ENCODE measurements around the gene TNP2. TPM values are rescaled to one million over a fixed set of nuclear protein-coding genes. Genes with fewer than 3 reads are reported as not detected.
A peak's percentile ranks its signal among the peaks of the same experiment; 100 is the strongest.

Gene TNP2
- polyA plus RNA-seq, 4 donors = not detected

DNA sequence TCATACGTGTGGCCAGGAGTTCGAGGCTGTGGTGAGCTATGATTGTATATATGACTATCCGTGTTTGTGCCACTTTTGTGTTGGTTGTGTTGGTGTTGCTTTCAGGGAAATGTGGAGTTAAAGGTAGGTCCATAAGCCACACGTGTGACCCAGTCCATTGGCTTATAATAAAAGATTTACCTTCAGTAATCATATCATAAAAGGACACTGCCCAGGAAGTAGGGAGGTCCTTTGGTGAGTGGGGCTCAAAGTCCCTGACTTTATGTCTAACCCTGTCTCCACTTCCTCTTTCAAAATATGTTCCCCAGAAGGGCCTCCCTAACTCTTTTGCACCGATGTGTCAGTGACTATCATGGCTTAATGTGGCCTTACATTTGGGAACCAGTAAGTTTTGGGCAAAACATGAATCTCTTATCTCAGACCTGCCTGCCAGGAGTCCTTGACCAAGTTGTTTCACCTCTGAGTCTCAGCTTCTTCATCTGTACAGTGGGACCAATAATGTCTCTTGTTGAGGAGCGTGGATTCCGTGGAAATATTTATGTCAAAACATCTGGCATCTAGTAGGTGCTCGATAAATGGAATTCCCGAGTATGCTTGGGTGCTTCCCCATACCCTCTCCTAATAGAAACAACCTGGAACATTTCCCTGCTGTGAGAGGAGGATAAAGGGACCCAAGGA is 4.8 kb downstream of the TNP2 start:
- Histone ChIP-seq H3K36me3 (ENCODE audit: control insufficient read depth in 3 of 3, insufficient read depth in 2 of 3, low read depth in 1 of 3, low read length in 3 of 3) (no peaks in the 10 kb centered on the region), H3K4me3 (ENCODE audit: low read depth in 1 of 3, low read length in 3 of 3) (no peak overlapping the region), H3K27me3 (ENCODE audit: control insufficient read depth in 3 of 3, insufficient read depth in 3 of 3, low read length in 3 of 3) (no peaks in the 10 kb centered on the region), H3K27ac (ENCODE audit: low read depth in 1 of 3, low read length in 2 of 3) (no peak overlapping the region), H3K9me3 (ENCODE audit: control insufficient read depth in 2 of 2, insufficient read depth in 1 of 2, low read depth in 1 of 2, low read length in 1 of 2) (no peaks in the 10 kb centered on the region), H3K4me1 (ENCODE audit: control insufficient read depth in 3 of 3, insufficient read depth in 2 of 3, low read depth in 1 of 3, low read length in 2 of 3) (no peaks in the 10 kb centered on the region)
- WGBS, 3 donors = 61 to 71% (median 69%) methylated on average over 9 of the region's 9 CpGs
- DNase-seq (peak in 1 of 2 donors; percentile 75), FAIRE-seq (no peak)

GRCh38 chr16:11263737-11264136 is 5.4 kb downstream of the TNP2 start:
- 53 to 75% (median 56%) methylated on average over 4 of the region's 4 CpGs for WGBS, 3 donors
- Histone ChIP-seq H3K4me1 (ENCODE audit: control insufficient read depth in 3 of 3, insufficient read depth in 2 of 3, low read depth in 1 of 3, low read length in 2 of 3) (no peaks in the 10 kb centered on the region), H3K36me3 (ENCODE audit: control insufficient read depth in 3 of 3, insufficient read depth in 2 of 3, low read depth in 1 of 3, low read length in 3 of 3) (no peaks in the 10 kb centered on the region), H3K9me3 (ENCODE audit: control insufficient read depth in 2 of 2, insufficient read depth in 1 of 2, low read depth in 1 of 2, low read length in 1 of 2) (no peaks in the 10 kb centered on the region), H3K27me3 (ENCODE audit: control insufficient read depth in 3 of 3, insufficient read depth in 3 of 3, low read length in 3 of 3) (no peaks in the 10 kb centered on the region), H3K4me3 (ENCODE audit: low read depth in 1 of 3, low read length in 3 of 3) (no peak overlapping the region), H3K27ac (ENCODE audit: low read depth in 1 of 3, low read length in 2 of 3) (no peak overlapping the region)
- no peak for DNase-seq
- FAIRE-seq = no peak

DNA sequence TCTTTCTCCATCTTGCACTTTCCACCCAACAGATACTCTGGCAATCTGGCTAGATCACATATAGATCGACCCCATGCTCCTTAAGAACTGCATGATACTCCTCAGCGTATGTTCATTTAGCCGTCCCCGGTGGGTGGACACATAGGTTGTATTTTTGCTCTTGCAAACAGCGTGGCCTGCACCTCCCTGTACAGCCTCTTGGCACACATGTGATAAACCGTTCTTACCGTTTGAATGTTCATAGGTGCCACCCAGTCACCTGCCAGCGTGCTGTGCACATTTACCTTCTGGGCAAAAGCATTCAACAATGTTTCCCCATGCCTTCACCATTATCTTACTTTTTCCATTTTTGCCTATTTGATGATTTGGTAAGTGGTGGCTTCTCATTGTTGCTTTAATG is 6.2 kb downstream of the TNP2 start:
- FAIRE-seq (no peak), DNase-seq (no peak)
- Histone ChIP-seq H3K36me3 (ENCODE audit: control insufficient read depth in 3 of 3, insufficient read depth in 2 of 3, low read depth in 1 of 3, low read length in 3 of 3) (no peaks in the 10 kb centered on the region), H3K4me1 (ENCODE audit: control insufficient read depth in 3 of 3, insufficient read depth in 2 of 3, low read depth in 1 of 3, low read length in 2 of 3) (no peaks in the 10 kb centered on the region), H3K9me3 (ENCODE audit: control insufficient read depth in 2 of 2, insufficient read depth in 1 of 2, low read depth in 1 of 2, low read length in 1 of 2) (no peaks in the 10 kb centered on the region), H3K4me3 (ENCODE audit: low read depth in 1 of 3, low read length in 3 of 3) (no peak overlapping the region), H3K27me3 (ENCODE audit: control insufficient read depth in 3 of 3, insufficient read depth in 3 of 3, low read length in 3 of 3) (no peaks in the 10 kb centered on the region), H3K27ac (ENCODE audit: low read depth in 1 of 3, low read length in 2 of 3) (no peak overlapping the region)
- WGBS, 3 donors = 44 to 80% (median 62%) methylated on average over 8 of the region's 8 CpGs

GRCh38 chr16:11260596-11260966 is 8.5 kb downstream of the TNP2 start:
- no peak for DNase-seq
- no peak overlapping the region for H3K27ac ChIP-seq (ENCODE audit: low read depth in 1 of 3, low read length in 2 of 3)
- FAIRE-seq = no peak
- H3K27me3 ChIP-seq (ENCODE audit: control insufficient read depth in 3 of 3, insufficient read depth in 3 of 3, low read length in 3 of 3) = no peaks in the 10 kb centered on the region
- WGBS, 3 donors = 81 to 85% (median 81%) methylated on average over 3 of the region's 3 CpGs
- no peak overlapping the region for H3K4me3 ChIP-seq (ENCODE audit: low read depth in 1 of 3, low read length in 3 of 3)
- H3K36me3 ChIP-seq (ENCODE audit: control insufficient read depth in 3 of 3, insufficient read depth in 2 of 3, low read depth in 1 of 3, low read length in 3 of 3) = no peaks in the 10 kb centered on the region
- H3K9me3 ChIP-seq (ENCODE audit: control insufficient read depth in 2 of 2, insufficient read depth in 1 of 2, low read depth in 1 of 2, low read length in 1 of 2) = no peaks in the 10 kb centered on the region
- peaks cover 0 to 10% (median 2%) of the 10 kb centered on the region in 3 donors for H3K4me1 ChIP-seq (ENCODE audit: control insufficient read depth in 3 of 3, insufficient read depth in 2 of 3, low read depth in 1 of 3, low read length in 2 of 3)

DNA sequence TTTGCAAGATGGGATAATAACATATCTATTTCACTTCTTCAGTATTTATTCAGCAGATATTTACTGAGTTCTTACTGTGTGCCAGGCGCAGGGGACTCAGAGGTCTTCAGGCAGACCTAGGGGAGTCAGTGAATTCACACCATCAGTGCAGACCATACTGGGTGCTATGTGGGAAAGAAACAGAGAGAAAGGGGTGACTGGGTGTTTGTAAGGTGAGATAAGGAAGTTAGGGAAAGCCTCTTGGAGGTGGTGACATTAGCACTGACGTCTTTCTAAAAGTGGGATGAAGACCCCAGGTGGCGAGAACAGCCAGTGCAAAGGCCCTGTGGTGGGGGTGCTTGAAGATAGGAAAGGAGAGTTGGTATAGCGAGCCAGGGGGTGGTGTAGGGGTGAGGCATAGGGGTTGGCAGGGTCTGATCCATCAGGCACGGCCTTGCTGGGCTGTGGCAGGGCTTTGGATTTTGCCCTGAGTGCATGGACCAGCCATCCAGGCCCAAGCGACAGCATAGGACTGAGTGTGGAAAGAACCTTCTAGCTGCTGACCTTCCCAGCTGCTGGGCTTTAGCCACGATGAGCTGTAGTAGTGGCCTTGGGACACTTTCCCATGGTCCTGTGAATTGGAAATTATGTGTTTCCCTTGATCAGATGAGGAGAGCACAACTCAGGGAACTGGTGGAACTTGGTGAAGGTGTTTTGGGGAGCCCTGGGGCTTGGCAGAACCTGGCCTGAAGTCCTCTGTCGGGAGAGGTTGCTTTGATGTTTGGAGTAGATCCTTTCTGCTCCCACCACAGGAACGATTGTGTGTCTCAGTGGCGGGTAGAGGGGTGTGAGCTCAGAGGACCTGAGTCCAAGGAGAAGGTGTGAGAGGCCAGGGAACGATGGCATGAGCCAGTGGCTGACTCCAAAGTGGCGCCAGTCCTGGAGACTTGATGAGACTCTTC is 9.2 kb downstream of the TNP2 start:
- no peak overlapping the region for H3K4me3 ChIP-seq (ENCODE audit: low read depth in 1 of 3, low read length in 3 of 3)
- WGBS, 3 donors = 87 to 92% (median 91%) methylated on average over 12 of the region's 12 CpGs
- H3K4me1 ChIP-seq (ENCODE audit: control insufficient read depth in 3 of 3, insufficient read depth in 2 of 3, low read depth in 1 of 3, low read length in 2 of 3) = peaks cover 0 to 10% (median 2%) of the 10 kb centered on the region in 3 donors
- peaks cover 0 to under 1% (median 0%) of the 10 kb centered on the region in 3 donors for H3K27me3 ChIP-seq (ENCODE audit: control insufficient read depth in 3 of 3, insufficient read depth in 3 of 3, low read length in 3 of 3)
- no peaks in the 10 kb centered on the region for H3K9me3 ChIP-seq (ENCODE audit: control insufficient read depth in 2 of 2, insufficient read depth in 1 of 2, low read depth in 1 of 2, low read length in 1 of 2)
- no peak for FAIRE-seq
- peak overlapping the region in 1 of 3 donors; percentile 79 for H3K27ac ChIP-seq (ENCODE audit: low read depth in 1 of 3, low read length in 2 of 3)
- peaks cover 0 to 1% (median 0%) of the 10 kb centered on the region in 3 donors for H3K36me3 ChIP-seq (ENCODE audit: control insufficient read depth in 3 of 3, insufficient read depth in 2 of 3, low read depth in 1 of 3, low read length in 3 of 3)
- DNase-seq = no peak

GRCh38 chr16:11258553-11259492 is 10.3 kb downstream of the TNP2 start:
- H3K36me3 ChIP-seq (ENCODE audit: control insufficient read depth in 3 of 3, insufficient read depth in 2 of 3, low read depth in 1 of 3, low read length in 3 of 3) = peaks cover 0 to 2% (median 2%) of the 10 kb centered on the region in 3 donors
- peak overlapping the region in 2 of 3 donors; percentile 63 to 79 for H3K27ac ChIP-seq (ENCODE audit: low read depth in 1 of 3, low read length in 2 of 3)
- FAIRE-seq = no peak
- 21 to 31% (median 21%) methylated on average over 15 of the region's 15 CpGs for WGBS, 3 donors
- peaks cover 0 to 10% (median 2%) of the 10 kb centered on the region in 3 donors for H3K4me1 ChIP-seq (ENCODE audit: control insufficient read depth in 3 of 3, insufficient read depth in 2 of 3, low read depth in 1 of 3, low read length in 2 of 3)
- no peaks in the 10 kb centered on the region for H3K9me3 ChIP-seq (ENCODE audit: control insufficient read depth in 2 of 2, insufficient read depth in 1 of 2, low read depth in 1 of 2, low read length in 1 of 2)
- peak in 1 of 2 donors; percentile 79 for DNase-seq
- peaks cover 0 to 11% (median 0%) of the 10 kb centered on the region in 3 donors for H3K27me3 ChIP-seq (ENCODE audit: control insufficient read depth in 3 of 3, insufficient read depth in 3 of 3, low read length in 3 of 3)
- H3K4me3 ChIP-seq (ENCODE audit: low read depth in 1 of 3, low read length in 3 of 3) = no peak overlapping the region

- no peak for FAIRE-seq
- H3K36me3 ChIP-seq (ENCODE audit: control insufficient read depth in 3 of 3, insufficient read depth in 2 of 3, low read depth in 1 of 3, low read length in 3 of 3) = peaks cover 0 to 9% (median 2%) of the 10 kb centered on the region in 3 donors
- peaks cover 0 to 10% (median 2%) of the 10 kb centered on the region in 3 donors for H3K4me1 ChIP-seq (ENCODE audit: control insufficient read depth in 3 of 3, insufficient read depth in 2 of 3, low read depth in 1 of 3, low read length in 2 of 3)
- H3K9me3 ChIP-seq (ENCODE audit: control insufficient read depth in 2 of 2, insufficient read depth in 1 of 2, low read depth in 1 of 2, low read length in 1 of 2) = no peaks in the 10 kb centered on the region
- peak; percentile 85 to 88 for DNase-seq
- H3K27me3 ChIP-seq (ENCODE audit: control insufficient read depth in 3 of 3, insufficient read depth in 3 of 3, low read length in 3 of 3) = peaks cover 0 to 11% (median 0%) of the 10 kb centered on the region in 3 donors
- 16 to 24% (median 20%) methylated on average over 20 to 21 of the region's 21 CpGs for WGBS, 3 donors
- H3K4me3 ChIP-seq (ENCODE audit: low read depth in 1 of 3, low read length in 3 of 3) = peak overlapping the region; percentile 12 to 91 (median 81)
- H3K27ac ChIP-seq (ENCODE audit: low read depth in 1 of 3, low read length in 2 of 3) = peak overlapping the region; percentile 96 to 98 (median 97)
Observed at GRCh38 chr16:11257131-11257938, 11.8 kb downstream of the TNP2 start.

All from small intestine (tissue), 7 donors.